Fibroblast of lung (primary cell): ENCODE data around the gene ASIC2.

Experiments
- CTCF ChIP-seq, 2 donors: IDR thresholded peaks in 1 of 2; conservative IDR thresholded peaks in 1 of 2; 1 replicate in 1 of 2; 2 replicates in 1 of 2; pipeline ENCODE4 v1.5.1; 2011 to 2012; ENCODE audit warnings: low read length in 2 of 2, control low read depth in 1 of 2, inconsistent platforms in 1 of 2, low read depth in 1 of 2, mild to moderate bottlenecking in 1 of 2
- EZH2 ChIP-seq: IDR thresholded peaks from 2 replicates; pipeline ENCODE4 v1.5.1; 2012; ENCODE audit warnings: low read length, control low read depth, mild to moderate bottlenecking; ENCODE audit errors: missing control alignments

- no peak for TF ChIP-seq EZH2
- TF ChIP-seq CTCF (conservative IDR thresholded peaks at IDR 0.05 in 1 of 2, IDR thresholded peaks at IDR 0.05 in 1 of 2; ENCODE audit: low read depth in 1 of 2, low read length in 2 of 2) = no peak
Measured at GRCh38 chr17:33277436-33278100, 15.5 kb downstream of the ASIC2 start.
